ENCODE measurements around the gene SCIMP.

DNA sequence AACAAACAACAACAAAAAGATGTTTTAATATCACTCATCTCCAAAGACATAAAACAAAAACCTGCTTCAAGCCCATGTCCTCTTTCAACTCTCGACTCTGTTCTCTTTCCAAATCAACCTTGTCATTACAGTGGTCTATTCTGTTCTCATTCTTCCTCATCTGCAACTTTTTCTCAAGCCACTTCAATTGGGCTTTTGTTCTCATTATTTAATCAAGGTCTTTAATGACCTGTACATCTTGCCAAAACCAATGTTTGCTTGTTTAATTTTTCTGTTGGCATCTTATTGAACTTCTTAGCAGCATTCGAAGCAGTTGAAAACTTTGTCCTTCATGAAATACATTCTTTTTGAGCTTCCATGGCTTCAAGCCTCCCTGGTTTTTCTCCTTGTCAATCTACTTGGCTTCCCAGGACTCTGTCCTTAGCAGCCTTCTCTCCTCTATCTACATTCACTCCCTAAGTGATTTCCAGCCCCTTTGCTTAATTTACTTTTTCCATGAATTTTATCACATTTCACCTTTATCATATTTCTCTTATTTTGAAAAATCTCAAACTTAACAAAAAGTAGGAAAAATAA is 27.8 kb upstream of the SCIMP start:
- TF ChIP-seq POLR2A (IDR thresholded peaks at IDR 0.05) (no peak), CTCF (IDR thresholded peaks at IDR 0.05) (no peak), POLR2AphosphoS5 (IDR thresholded peaks at IDR 0.05; ENCODE audit: insufficient read depth in 1 of 2, low read depth in 1 of 2) (no peak)
